Measurements from ENCODE around the gene PTGDR. TPM values are rescaled to one million over a fixed set of nuclear protein-coding genes. Genes with fewer than 3 reads are reported as not detected.

Gene PTGDR
- polyA plus RNA-seq, 1 experiment, result not detected

- TF ChIP-seq, protein P1, sequence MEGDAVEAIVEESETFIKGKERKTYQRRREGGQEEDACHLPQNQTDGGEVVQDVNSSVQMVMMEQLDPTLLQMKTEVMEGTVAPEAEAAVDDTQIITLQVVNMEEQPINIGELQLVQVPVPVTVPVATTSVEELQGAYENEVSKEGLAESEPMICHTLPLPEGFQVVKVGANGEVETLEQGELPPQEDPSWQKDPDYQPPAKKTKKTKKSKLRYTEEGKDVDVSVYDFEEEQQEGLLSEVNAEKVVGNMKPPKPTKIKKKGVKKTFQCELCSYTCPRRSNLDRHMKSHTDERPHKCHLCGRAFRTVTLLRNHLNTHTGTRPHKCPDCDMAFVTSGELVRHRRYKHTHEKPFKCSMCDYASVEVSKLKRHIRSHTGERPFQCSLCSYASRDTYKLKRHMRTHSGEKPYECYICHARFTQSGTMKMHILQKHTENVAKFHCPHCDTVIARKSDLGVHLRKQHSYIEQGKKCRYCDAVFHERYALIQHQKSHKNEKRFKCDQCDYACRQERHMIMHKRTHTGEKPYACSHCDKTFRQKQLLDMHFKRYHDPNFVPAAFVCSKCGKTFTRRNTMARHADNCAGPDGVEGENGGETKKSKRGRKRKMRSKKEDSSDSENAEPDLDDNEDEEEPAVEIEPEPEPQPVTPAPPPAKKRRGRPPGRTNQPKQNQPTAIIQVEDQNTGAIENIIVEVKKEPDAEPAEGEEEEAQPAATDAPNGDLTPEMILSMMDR (IDR thresholded peaks at IDR 0.05; ENCODE audit: insufficient read depth, low read depth, low read length), result no peak
- Histone ChIP-seq H3K4me3 (ENCODE audit: low read depth, low read length) (no peak overlapping the region), H3K27me3 (ENCODE audit: control insufficient read depth, insufficient read depth, low read length) (peaks cover 22% of the 10 kb centered on the region), H3K36me3 (ENCODE audit: control insufficient read depth, insufficient read depth, low read length) (no peaks in the 10 kb centered on the region)
- ChIA-PET POLR2A (no interaction called here), CTCF (no interaction called here)
- DNase-seq (ENCODE audit: low read depth), result no peak
Observed at GRCh38 chr14:52262600-52262999, 4.9 kb upstream of the PTGDR start.

GRCh38 chr14:52263190-52263589 lies 4.3 kb upstream of the PTGDR start:
- POLR2A ChIA-PET, result no interaction called here

DNA sequence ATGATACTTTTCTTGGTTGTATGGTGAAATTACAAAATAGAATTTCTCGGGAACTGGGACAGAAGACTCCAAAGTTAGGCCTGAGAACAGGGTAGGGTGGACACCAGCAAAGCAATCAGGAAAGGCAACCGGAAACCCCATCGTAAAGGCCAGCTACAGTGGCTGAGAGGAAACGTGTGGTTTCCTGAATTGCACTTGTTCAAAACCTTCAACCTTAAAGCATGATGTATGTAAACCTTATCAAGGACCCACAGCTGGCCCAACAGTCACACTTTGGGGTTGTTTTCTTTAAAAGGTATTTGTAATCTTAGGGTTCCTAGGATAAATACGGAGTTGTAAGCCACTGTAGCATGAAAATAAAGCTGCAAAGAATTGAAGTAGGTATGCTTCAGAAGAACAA lies 2.2 kb upstream of the PTGDR start:
- POLR2A ChIA-PET, result interaction anchor here (0.6 kb wide), 1 partner anchor 221 kb away, joined by 6 read pairs; no protein-coding TSS in a partner anchor
- TF ChIP-seq, protein P1 (IDR thresholded peaks at IDR 0.05; ENCODE audit: insufficient read depth, low read depth, low read length), result no peak

More at GRCh38 chr14:52263190-52263589, 4.3 kb upstream of the PTGDR start:
- no peak for DNase-seq (ENCODE audit: low read depth)
- H3K4me3 ChIP-seq (ENCODE audit: low read depth, low read length), result no peak overlapping the region
- TF ChIP-seq, protein P1 (IDR thresholded peaks at IDR 0.05; ENCODE audit: insufficient read depth, low read depth, low read length), result no peak
- CTCF ChIA-PET, result interaction anchor here (1.0 kb wide), 1 partner anchor 16 kb away, joined by 3 read pairs; no protein-coding TSS in a partner anchor
- H3K36me3 ChIP-seq (ENCODE audit: control insufficient read depth, insufficient read depth, low read length), result no peaks in the 10 kb centered on the region
- H3K27me3 ChIP-seq (ENCODE audit: control insufficient read depth, insufficient read depth, low read length), result peaks cover 28% of the 10 kb centered on the region

GRCh38 chr14:52266179-52266578 lies 1.3 kb upstream of the PTGDR start:
- no peak overlapping the region for H3K4me3 ChIP-seq (ENCODE audit: low read depth, low read length)
- POLR2A ChIA-PET, result no interaction called here

More for the DNA sequence above, 2.2 kb upstream of the PTGDR start:
- Histone ChIP-seq H3K4me3 (ENCODE audit: low read depth, low read length) (no peak overlapping the region), H3K36me3 (ENCODE audit: control insufficient read depth, insufficient read depth, low read length) (no peaks in the 10 kb centered on the region), H3K27me3 (ENCODE audit: control insufficient read depth, insufficient read depth, low read length) (peaks cover 37% of the 10 kb centered on the region)
- no peak for DNase-seq (ENCODE audit: low read depth)
- CTCF ChIA-PET, result interaction anchor here (0.8 to 1.7 kb wide), 2 partner anchors 8 to 21 kb away, joined by 3 read pairs; no protein-coding TSS in a partner anchor

DNA sequence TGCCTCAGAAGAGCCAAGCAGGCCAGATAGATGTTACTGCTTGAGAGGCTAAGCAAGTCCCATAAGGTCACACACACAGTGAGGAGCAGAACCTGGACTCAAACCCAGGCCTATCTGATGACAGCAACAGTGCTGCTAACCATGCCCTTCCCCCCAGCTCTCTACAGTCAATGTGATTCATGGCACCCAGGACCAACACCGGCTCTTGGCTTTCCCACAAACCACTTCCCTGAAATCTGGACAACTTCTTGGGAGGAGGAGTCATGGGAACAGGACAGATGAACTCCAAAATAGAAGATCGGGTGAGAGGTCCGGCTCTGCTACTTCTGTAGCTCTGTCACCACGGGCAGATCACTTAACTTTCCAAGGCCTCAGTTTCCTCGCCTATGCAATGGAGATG lies 716 bp upstream of the PTGDR start:
- TF ChIP-seq, protein P1 (IDR thresholded peaks at IDR 0.05; ENCODE audit: insufficient read depth, low read depth, low read length), result no peak
- POLR2A ChIA-PET, result no interaction called here
- Histone ChIP-seq H3K27me3 (ENCODE audit: control insufficient read depth, insufficient read depth, low read length) (peaks cover 39% of the 10 kb centered on the region), H3K4me3 (ENCODE audit: low read depth, low read length) (no peak overlapping the region), H3K36me3 (ENCODE audit: control insufficient read depth, insufficient read depth, low read length) (no peaks in the 10 kb centered on the region)
- CTCF ChIA-PET, result interaction anchor here (1.0 to 1.7 kb wide), 3 partner anchors 12 to 194 kb away, joined by 3 to 4 read pairs (median 3); no protein-coding TSS in a partner anchor
- DNase-seq (ENCODE audit: low read depth), result no peak

More at GRCh38 chr14:52266179-52266578, 1.3 kb upstream of the PTGDR start:
- H3K36me3 ChIP-seq (ENCODE audit: control insufficient read depth, insufficient read depth, low read length), result no peaks in the 10 kb centered on the region
- TF ChIP-seq, protein P1 (IDR thresholded peaks at IDR 0.05; ENCODE audit: insufficient read depth, low read depth, low read length), result no peak
- CTCF ChIA-PET, result interaction anchor here (1.0 to 1.7 kb wide), 3 partner anchors 20 to 457 kb away, joined by 3 read pairs; no protein-coding TSS in a partner anchor
- DNase-seq (ENCODE audit: low read depth), result no peak
- peaks cover 39% of the 10 kb centered on the region for H3K27me3 ChIP-seq (ENCODE audit: control insufficient read depth, insufficient read depth, low read length)

Data from BJ (cell line).